ENCODE results near the gene ATP1A2.

ATP1A2 gene

DNA sequence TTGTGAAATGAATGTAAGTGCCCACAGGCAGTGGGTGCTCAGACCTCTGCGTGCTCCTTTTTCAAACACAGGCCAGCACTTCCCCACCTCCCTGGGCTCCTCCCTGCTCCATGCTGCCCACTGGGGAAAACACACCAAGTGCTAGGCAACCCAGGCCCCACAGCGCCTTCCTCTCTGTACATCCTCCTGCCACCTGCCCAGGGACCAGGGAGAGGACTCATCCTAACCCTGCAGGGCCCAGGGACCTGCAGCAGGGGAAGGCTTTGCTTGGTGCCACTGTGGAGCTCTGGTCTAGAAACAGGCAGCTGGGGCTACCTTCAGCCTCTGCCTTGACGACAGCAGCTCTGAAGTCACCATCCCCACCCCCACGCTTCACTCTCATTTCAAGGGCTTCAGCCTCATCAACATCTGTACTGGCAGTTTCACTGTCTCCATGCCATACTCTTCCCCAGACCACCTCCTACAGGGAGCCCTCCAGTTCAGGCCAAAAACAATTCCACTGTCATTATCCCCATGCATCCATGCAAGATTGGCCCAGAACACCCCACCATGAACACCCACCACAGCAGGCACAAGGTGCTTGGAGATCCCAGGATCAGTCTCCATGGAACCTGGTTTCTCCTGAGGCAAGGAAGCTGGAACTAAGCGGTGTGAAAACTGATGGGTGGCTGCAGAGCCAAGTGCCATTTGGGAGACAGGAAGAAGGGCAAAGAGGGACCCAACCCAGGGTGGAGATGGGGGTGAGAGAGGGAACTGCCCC, 18.2 kb upstream of the ATP1A2 start:
- no peak for FAIRE-seq
- no peak for DNase-seq (ENCODE audit: insufficient read length)
- TF ChIP-seq POLR2A (IDR thresholded peaks at IDR 0.05; ENCODE audit: low read depth, low read length), result no peak
- no peak for TF ChIP-seq TAF1 (IDR thresholded peaks at IDR 0.05; ENCODE audit: borderline replicate concordance, low read depth, low read length)
- TF ChIP-seq POLR2AphosphoS5 (IDR thresholded peaks at IDR 0.05; ENCODE audit: low read depth, low read length), result no peak

DNA sequence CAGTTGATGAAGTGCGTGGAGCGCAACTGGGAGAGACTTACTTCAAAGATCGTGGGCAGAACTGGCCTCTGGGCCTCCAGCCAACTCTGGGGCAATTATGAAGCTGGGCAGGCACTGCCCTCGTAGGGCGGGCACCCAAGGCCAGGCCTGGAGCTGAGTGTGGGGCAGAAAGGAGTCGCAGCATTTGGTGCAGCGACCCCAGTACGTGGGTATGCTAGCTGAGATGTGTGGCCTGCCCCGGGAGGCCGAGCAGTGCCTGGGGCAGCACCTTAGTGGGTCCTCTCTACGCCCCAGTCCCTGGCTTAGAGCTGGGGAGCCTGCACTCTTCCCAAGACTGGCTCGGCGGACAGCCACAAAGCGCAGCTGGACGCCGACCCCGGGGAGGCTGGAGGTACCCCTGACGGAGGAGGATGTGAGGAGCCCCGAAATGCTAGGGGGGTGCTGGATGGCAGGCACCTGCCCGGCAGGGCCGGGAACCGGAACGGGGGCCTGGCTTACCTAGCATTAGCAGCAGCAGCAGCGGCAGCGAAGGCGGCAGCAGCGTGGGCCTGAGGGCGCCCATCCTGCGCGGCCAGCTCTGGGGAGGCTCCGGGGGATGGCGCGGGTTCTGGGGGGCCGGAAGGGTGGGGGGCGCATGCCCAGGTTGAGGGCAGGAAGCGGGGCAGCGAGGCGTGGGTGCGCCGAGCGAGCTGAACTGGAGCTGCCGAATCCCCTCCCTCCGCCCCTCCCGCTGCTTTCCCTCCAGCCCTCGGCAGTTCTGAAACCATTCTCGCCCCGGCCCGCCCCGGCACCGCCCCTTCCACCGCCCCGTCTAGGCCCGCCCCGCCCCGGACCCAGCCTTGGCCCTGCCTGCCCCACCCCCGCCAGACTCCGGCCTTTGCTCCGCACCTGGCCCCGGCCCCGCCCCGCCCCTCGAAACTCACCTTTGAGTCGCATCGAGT, 17.4 kb upstream of the ATP1A2 start, which contains the start of gene IGSF8:
Gene IGSF8 (minus strand): TSS at position 709 of the 941 bp plus-strand sequence. CDS start 147 bp downstream, at position 562.
- TF ChIP-seq TAF1 (IDR thresholded peaks at IDR 0.05; ENCODE audit: borderline replicate concordance, low read depth, low read length) (no peak), POLR2A (IDR thresholded peaks at IDR 0.05; ENCODE audit: low read depth, low read length) (no peak), POLR2AphosphoS5 (IDR thresholded peaks at IDR 0.05; ENCODE audit: low read depth, low read length) (no peak)
- DNase-seq (ENCODE audit: insufficient read length), result peak; percentile 90
- peak; percentile 98 for FAIRE-seq

DNA sequence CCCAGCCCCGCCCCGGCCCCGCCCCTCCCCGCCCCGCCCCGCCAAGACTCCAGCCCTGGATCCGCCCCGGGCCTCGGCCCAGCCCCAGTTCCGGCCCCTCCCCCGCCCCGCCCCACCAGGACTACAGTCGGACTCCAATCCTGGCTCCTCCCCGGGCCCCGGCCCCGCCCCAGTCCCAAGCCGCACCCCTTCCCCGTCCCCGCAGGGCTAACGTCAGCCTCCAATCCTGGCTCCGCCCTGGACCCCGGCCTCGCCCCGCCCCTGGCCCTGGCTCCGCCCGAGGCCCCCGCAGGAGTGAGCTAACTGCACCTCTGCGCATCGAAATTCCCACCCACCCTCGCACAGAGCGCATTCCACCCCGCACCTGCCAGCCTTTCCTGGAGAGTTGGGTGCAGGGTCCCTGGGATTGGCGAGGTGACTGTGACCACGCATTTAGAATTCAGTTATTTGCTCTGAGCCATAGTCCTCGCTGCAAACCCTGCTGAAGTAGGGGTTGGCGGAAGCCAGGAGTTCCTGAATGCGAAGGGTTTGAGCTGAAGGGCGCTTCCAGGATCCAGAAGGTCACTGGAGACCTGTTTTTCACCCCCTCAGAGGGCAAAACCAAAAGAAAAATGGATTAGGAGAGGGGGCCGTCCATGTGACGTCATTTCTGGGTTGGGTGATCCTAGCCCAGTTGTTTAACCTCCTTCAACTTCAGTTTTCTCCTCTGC, 16.6 kb upstream of the ATP1A2 start:
- DNase-seq (ENCODE audit: insufficient read length) (peak; percentile 96), FAIRE-seq (no peak)
- TF ChIP-seq POLR2A (IDR thresholded peaks at IDR 0.05; ENCODE audit: low read depth, low read length), result peak; percentile 31; the same call in 1 of the 2 replicates
- TF ChIP-seq TAF1 (IDR thresholded peaks at IDR 0.05; ENCODE audit: borderline replicate concordance, low read depth, low read length), result peak; percentile 32; the same call in 1 of the 2 replicates
- no peak for TF ChIP-seq POLR2AphosphoS5 (IDR thresholded peaks at IDR 0.05; ENCODE audit: low read depth, low read length)

DNA sequence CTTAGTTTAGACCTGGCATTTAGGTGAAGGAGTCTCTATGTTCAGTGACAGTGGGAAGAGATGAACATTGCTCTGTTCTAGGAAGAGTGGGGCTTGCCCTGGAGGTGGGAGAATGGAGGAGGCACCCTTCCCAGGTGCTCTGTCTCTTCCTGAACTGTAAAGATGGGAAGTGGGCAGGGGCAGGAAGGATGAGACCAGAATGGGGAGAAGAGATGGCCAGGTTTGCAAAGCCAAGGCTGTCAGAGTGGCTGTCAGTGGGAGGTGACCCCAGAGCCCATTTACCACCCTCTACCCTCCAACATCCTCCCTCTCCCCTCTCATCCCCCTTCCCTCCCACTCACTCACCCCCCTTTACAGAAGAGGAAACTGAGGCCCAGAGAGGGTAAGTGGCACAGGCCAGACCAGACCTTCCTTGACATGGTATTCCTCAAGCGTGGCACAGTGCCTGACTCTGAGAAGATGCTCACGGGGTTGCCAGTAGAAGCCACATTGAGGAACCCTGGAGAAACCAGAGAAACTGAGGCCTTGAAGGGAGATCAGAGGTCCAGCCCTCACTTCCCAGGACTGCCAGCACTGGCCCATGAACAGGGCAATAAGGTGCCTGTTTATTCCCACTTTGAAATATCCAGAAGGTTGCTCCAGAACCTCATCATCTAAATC, 15.7 kb upstream of the ATP1A2 start:
- FAIRE-seq, result no peak
- no peak for DNase-seq (ENCODE audit: insufficient read length)

DNA sequence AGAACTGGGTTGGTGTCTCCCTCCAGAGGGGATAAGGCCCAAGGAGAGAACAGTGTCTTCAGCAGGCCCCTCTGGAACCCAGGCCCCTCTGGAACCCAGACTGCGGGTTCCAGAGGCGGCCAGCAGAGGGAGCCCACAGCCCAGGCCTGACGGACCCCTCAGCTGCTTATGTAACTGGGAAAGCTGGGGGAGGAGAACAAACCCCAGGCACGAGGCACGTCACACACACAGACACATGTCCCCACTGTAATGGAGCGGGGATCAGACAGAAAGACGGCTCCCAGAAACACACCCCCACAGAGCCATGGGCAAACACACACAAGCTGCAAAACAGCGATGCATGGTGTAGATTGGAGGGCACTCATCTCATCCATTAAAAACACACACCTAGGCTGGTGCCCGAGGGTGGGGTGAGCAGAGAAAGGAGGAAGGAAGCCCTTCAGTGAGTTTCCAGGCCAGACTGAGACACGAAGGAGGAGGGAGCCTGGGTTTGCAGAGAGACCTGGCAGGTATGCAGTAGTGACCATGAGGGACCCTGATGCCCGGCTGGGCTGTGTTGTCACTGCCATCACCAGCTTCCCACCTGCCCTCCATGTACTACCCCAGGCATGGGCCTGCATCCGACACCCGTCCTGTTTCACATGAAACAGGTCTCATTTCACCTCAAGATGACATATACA, 14.4 kb upstream of the ATP1A2 start:
- FAIRE-seq, result peak; percentile 92
- TF ChIP-seq POLR2A (IDR thresholded peaks at IDR 0.05; ENCODE audit: low read depth, low read length), result no peak
- no peak for TF ChIP-seq TAF1 (IDR thresholded peaks at IDR 0.05; ENCODE audit: borderline replicate concordance, low read depth, low read length)
- TF ChIP-seq POLR2AphosphoS5 (IDR thresholded peaks at IDR 0.05; ENCODE audit: low read depth, low read length), result no peak
- peak; percentile 83 for DNase-seq (ENCODE audit: insufficient read length)

More for the DNA sequence above, 15.7 kb upstream of the ATP1A2 start:
- no peak for TF ChIP-seq TAF1 (IDR thresholded peaks at IDR 0.05; ENCODE audit: borderline replicate concordance, low read depth, low read length)

DNA sequence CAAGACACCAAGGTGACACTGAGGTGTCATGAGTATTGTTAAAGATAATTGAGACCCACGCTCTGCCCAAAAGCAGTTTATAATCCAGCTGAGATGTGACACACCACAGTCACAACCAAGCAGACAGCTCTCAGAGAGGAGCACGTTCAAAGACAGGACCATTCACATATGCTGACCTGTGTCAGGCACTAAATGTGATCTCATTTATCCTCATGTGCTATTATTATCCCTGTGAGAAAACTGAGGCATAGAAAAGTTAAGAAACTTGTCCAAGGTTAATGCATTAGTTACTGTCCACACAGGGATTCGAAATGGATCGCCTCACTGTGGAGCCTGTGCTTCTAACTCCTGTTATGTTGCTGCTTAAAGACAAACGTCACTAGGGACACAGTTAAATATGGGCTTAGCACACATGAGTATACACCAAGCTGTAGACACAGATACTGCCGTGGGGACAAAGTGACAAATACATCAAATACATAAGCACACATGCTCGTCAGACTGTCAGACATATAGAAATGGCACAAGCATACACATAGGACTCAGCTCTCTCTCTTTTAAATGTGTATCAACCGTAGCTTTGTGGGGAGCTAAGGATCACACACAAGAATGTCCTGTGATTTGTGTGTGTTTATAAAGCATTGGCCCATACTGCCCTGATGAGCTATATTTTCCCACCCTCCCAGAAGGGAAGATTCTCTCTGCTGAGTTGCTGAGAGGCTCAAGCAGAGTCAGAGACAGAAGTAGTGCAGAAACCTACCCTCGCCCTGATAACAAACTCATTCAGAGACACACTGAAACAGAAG, 13.6 kb upstream of the ATP1A2 start:
- no peak for DNase-seq (ENCODE audit: insufficient read length)
- no peak for TF ChIP-seq POLR2A (IDR thresholded peaks at IDR 0.05; ENCODE audit: low read depth, low read length)
- no peak for TF ChIP-seq TAF1 (IDR thresholded peaks at IDR 0.05; ENCODE audit: borderline replicate concordance, low read depth, low read length)
- no peak for TF ChIP-seq POLR2AphosphoS5 (IDR thresholded peaks at IDR 0.05; ENCODE audit: low read depth, low read length)

DNA sequence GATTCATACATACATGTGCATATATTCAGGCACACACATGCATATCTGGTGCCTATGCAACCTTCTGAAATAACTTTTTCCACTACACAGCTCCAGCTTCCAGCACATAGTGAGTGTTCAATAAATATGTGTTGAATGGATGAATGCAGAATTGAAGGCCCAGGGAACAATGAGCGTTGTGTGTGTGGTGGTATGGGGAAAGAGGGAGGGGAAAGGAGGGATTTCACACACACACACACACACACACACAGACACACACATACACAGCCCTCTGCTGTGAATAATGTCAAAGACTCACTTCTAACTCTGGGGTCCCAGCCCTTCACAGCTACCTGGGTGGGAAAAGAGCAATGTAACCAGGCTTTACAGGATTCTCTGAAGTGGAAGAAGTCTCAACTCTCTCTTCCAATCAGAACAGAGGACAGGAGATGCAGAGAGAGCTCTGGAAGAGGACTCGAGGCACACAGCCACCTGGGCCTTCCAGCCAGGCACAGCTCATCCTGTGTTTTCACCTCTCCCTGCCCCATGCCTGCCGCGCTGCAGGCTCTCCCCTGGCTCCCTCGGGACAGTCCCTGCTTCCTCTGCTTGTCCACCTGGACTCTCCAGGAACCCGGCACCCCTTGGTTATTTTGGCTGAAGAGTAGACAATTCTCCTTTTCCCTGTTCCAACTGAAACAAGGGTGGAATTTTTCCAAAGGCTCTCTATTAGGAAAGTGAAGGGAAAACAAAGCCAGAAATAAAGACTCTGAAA, 11.7 kb upstream of the ATP1A2 start:
- FAIRE-seq (no peak), DNase-seq (ENCODE audit: insufficient read length) (no peak)
- TF ChIP-seq POLR2AphosphoS5 (IDR thresholded peaks at IDR 0.05; ENCODE audit: low read depth, low read length), result no peak
- no peak for TF ChIP-seq POLR2A (IDR thresholded peaks at IDR 0.05; ENCODE audit: low read depth, low read length)
- TF ChIP-seq TAF1 (IDR thresholded peaks at IDR 0.05; ENCODE audit: borderline replicate concordance, low read depth, low read length), result no peak

More for the DNA sequence above, 13.6 kb upstream of the ATP1A2 start:
- FAIRE-seq, result peak; percentile 76

DNA sequence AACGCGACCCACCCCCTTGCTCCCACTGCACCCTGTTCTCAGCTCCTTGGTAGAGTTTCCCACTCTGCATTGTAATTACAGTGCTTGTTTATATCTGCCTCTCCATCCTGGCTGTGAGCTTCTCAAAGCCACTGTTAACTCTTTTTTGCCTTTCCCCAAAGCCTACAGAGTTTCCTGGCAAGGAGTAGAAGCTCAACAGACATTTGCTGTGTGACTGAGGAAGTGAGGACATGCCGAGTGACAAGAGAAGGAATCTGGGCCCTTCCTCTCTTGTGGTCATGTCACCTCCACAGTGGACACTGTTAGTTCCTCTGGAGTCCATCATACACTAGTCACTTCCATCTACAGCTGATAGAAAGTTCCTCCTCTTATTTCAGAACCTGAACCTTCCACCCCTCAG, 11.1 kb upstream of the ATP1A2 start:
- no peak for DNase-seq (ENCODE audit: insufficient read length)
- TF ChIP-seq POLR2AphosphoS5 (IDR thresholded peaks at IDR 0.05; ENCODE audit: low read depth, low read length) (no peak), TAF1 (IDR thresholded peaks at IDR 0.05; ENCODE audit: borderline replicate concordance, low read depth, low read length) (no peak), POLR2A (IDR thresholded peaks at IDR 0.05; ENCODE audit: low read depth, low read length) (no peak)
- no peak for FAIRE-seq

DNA sequence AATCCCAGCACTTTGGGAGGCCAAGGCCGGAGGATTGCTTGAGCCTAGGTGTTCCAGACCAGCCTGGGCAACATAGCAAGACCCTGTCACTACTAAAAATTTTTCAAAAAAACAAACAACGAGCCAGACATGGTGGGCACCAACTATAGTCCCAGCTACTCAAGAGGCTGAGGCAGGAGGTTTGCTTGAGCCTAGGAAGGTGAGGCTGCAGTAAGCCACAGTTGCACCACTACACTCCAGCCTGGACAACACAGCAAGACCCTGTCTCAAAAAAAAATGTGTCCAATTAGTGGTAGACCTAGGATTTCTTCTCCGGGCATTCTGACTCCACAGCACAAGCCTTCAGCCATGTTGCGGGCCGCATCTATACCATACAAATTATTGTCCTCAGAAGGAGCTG, 10.4 kb upstream of the ATP1A2 start:
- TF ChIP-seq POLR2AphosphoS5 (IDR thresholded peaks at IDR 0.05; ENCODE audit: low read depth, low read length), result no peak
- DNase-seq (ENCODE audit: insufficient read length) (no peak), FAIRE-seq (no peak)
